ENCODE data around the gene RIPK1. TPM values are rescaled to one million over a fixed set of nuclear protein-coding genes. Genes with fewer than 3 reads are reported as not detected.

RIPK1 gene
- total RNA-seq, 1 experiment from 2014 or later = 14.8 TPM

- TF ChIP-seq CTCF (conservative IDR thresholded peaks at IDR 0.05) (no peak), EZH2 (IDR thresholded peaks at IDR 0.05; ENCODE audit: low read depth) (no peak)
- intact Hi-C loops (cut with micrococcal nuclease; ENCODE audit: unreplicated experiment) = no loop called here
- Histone ChIP-seq H3K4me3 (no peak overlapping the region), H3K9me2 (ENCODE audit: insufficient read depth) (no peaks in the 10 kb centered on the region), H3K4me2 (no peak overlapping the region), H3K79me2 (ENCODE audit: low read depth) (no peaks in the 10 kb centered on the region), H3F3A (ENCODE audit: insufficient read depth, low read depth) (no peaks in the 10 kb centered on the region), H3K9me3 (ENCODE audit: insufficient read depth, low read depth) (no peaks in the 10 kb centered on the region), H3K4me1 (replicated peaks; ENCODE audit: insufficient read depth) (no peaks in the 10 kb centered on the region), H3K36me3 (ENCODE audit: low read depth) (no peaks in the 10 kb centered on the region), H2AFZ (no peak overlapping the region), H4K20me1 (ENCODE audit: insufficient read depth) (no peaks in the 10 kb centered on the region), H3K27me3 (ENCODE audit: insufficient read depth, low read depth) (no peaks in the 10 kb centered on the region), H3K27ac (no peak overlapping the region)
- no TSS peak for BruUV-seq (replicated peaks)
- ChIA-PET POLR2A (ENCODE audit: unreplicated experiment) (interaction anchor here (0.6 kb wide), 1 partner anchor 17 kb away, joined by 6 read pairs; no protein-coding TSS in a partner anchor), CTCF (no interaction called here)
- no peak for DNase-seq
Measured at GRCh38 chr6:3041606-3042005, 26.7 kb upstream of the RIPK1 start.

- DNase-seq = no peak
- Histone ChIP-seq H2AFZ (no peak overlapping the region), H3K4me2 (no peak overlapping the region), H3K79me2 (ENCODE audit: low read depth) (no peaks in the 10 kb centered on the region), H3K27me3 (ENCODE audit: insufficient read depth, low read depth) (no peaks in the 10 kb centered on the region), H3K9me2 (ENCODE audit: insufficient read depth) (no peaks in the 10 kb centered on the region), H3K36me3 (ENCODE audit: low read depth) (no peaks in the 10 kb centered on the region), H3K4me1 (replicated peaks; ENCODE audit: insufficient read depth) (no peaks in the 10 kb centered on the region), H3K27ac (no peak overlapping the region), H4K20me1 (ENCODE audit: insufficient read depth) (no peaks in the 10 kb centered on the region), H3F3A (ENCODE audit: insufficient read depth, low read depth) (no peaks in the 10 kb centered on the region), H3K4me3 (no peak overlapping the region), H3K9me3 (ENCODE audit: insufficient read depth, low read depth) (no peaks in the 10 kb centered on the region)
- CTCF ChIA-PET = no interaction called here
- BruUV-seq (replicated peaks) = no TSS peak
- intact Hi-C loops (cut with micrococcal nuclease; ENCODE audit: unreplicated experiment) = no loop called here
- no peak for TF ChIP-seq CTCF (conservative IDR thresholded peaks at IDR 0.05)
- no peak for TF ChIP-seq EZH2 (IDR thresholded peaks at IDR 0.05; ENCODE audit: low read depth)
- POLR2A ChIA-PET (ENCODE audit: unreplicated experiment) = no interaction called here
Measured at GRCh38 chr6:3045369-3045768, 22.9 kb upstream of the RIPK1 start.

GRCh38 chr6:3045777-3046176, 22.5 kb upstream of the RIPK1 start:
- no TSS peak for BruUV-seq (replicated peaks)
- intact Hi-C loops (cut with micrococcal nuclease; ENCODE audit: unreplicated experiment) = no loop called here
- H3K27me3 ChIP-seq (ENCODE audit: insufficient read depth, low read depth) = no peaks in the 10 kb centered on the region
- ChIA-PET POLR2A (ENCODE audit: unreplicated experiment) (no interaction called here), CTCF (no interaction called here)
- H3K4me2 ChIP-seq = no peak overlapping the region
- H3K4me3 ChIP-seq = no peak overlapping the region
- H3K4me1 ChIP-seq (replicated peaks; ENCODE audit: insufficient read depth) = no peaks in the 10 kb centered on the region
- H3K9me2 ChIP-seq (ENCODE audit: insufficient read depth) = no peaks in the 10 kb centered on the region
- H4K20me1 ChIP-seq (ENCODE audit: insufficient read depth) = no peaks in the 10 kb centered on the region
- no peak for TF ChIP-seq CTCF (conservative IDR thresholded peaks at IDR 0.05)
- no peak for TF ChIP-seq EZH2 (IDR thresholded peaks at IDR 0.05; ENCODE audit: low read depth)
- H3F3A ChIP-seq (ENCODE audit: insufficient read depth, low read depth) = no peaks in the 10 kb centered on the region
- no peaks in the 10 kb centered on the region for H3K36me3 ChIP-seq (ENCODE audit: low read depth)
- H3K9me3 ChIP-seq (ENCODE audit: insufficient read depth, low read depth) = no peaks in the 10 kb centered on the region
- no peaks in the 10 kb centered on the region for H3K79me2 ChIP-seq (ENCODE audit: low read depth)
- H3K27ac ChIP-seq = no peak overlapping the region
- H2AFZ ChIP-seq = no peak overlapping the region
- no peak for DNase-seq

Data from PC-9 (cell line).